Fibroblast of mammary gland (primary cell): Measurements from ENCODE around the gene STARD9.

Experiments used
- DNase-seq: peaks from one replicate; pipeline ENCODE4 v3.0.0-alpha.2; 2010; ENCODE audit warnings: low read depth
- H3K4me3 ChIP-seq: 2 replicates; pipeline ENCODE4 v1.5.1; 2011; ENCODE audit warnings: low read depth, mild to moderate bottlenecking, low read length, moderate library complexity; ENCODE audit not compliant: control insufficient read depth
- TF ChIP-seq, protein P1 (sequence below): conservative IDR thresholded peaks from 2 replicates; pipeline ENCODE4 v1.5.1; 2011; ENCODE audit warnings: low read depth, low read length, inconsistent platforms; ENCODE audit not compliant: control insufficient read depth, insufficient read depth

The STARD9 gene

DNA sequence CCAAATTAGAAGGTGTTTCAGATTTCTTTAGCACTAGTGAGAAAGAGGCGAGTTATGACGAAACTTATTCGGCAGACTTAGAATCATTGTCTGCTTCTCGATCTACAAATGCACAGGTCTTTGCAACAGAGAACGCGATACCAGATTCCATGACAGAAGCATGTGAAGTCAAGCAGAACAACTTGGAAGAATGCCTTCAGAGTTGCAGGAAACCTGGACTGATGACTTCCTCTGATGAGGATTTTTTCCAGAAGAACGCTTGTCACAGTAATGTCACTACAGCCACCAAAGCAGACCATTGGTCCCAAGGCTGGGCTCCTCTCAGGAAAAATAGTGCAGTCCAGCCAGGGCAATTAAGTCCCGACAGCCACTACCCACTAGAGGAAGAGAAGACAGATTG is 110.9 kb downstream of the STARD9 start:
- TF ChIP-seq, protein P1, sequence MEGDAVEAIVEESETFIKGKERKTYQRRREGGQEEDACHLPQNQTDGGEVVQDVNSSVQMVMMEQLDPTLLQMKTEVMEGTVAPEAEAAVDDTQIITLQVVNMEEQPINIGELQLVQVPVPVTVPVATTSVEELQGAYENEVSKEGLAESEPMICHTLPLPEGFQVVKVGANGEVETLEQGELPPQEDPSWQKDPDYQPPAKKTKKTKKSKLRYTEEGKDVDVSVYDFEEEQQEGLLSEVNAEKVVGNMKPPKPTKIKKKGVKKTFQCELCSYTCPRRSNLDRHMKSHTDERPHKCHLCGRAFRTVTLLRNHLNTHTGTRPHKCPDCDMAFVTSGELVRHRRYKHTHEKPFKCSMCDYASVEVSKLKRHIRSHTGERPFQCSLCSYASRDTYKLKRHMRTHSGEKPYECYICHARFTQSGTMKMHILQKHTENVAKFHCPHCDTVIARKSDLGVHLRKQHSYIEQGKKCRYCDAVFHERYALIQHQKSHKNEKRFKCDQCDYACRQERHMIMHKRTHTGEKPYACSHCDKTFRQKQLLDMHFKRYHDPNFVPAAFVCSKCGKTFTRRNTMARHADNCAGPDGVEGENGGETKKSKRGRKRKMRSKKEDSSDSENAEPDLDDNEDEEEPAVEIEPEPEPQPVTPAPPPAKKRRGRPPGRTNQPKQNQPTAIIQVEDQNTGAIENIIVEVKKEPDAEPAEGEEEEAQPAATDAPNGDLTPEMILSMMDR, result no peak
- DNase-seq, result no peak
- H3K4me3 ChIP-seq, result no peak overlapping the region

DNA sequence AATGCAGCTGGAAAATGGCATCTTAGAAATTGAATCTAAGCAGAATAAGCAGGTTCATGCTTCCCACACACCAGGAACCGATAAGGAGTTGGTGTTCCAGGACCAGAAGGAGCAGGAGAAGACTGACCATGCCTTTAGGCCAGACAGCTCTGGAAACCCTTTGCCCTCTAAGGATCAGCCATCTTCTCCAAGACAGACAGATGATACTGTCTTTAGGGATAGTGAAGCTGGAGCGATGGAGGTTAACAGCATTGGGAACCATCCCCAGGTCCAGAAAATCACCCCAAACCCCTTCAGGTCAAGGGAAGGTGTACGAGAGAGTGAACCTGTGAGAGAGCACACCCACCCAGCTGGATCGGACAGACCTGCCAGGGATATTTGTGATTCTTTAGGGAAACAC is 112.3 kb downstream of the STARD9 start:
- DNase-seq, result no peak
- H3K4me3 ChIP-seq, result no peak overlapping the region
- TF ChIP-seq, protein P1, result no peak

DNA sequence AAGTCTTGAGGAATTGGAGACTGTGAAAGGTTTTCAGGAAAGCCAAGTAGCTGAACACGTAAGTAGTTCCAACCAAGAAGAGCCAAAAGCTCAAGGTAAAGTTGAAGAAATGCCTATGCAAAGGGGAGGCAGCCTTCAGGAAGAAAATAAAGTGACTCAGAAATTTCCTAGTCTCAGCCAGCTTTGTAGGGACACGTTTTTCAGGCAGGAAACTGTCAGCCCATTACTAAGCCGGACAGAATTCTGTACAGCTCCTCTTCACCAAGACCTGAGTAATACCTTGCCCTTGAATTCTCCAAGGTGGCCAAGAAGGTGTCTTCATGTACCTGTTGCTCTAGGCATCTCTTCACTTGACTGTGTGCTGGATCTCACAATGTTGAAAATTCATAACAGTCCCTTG is 112.9 kb downstream of the STARD9 start:
- no peak overlapping the region for H3K4me3 ChIP-seq
- no peak for DNase-seq
- TF ChIP-seq, protein P1, result no peak

DNA sequence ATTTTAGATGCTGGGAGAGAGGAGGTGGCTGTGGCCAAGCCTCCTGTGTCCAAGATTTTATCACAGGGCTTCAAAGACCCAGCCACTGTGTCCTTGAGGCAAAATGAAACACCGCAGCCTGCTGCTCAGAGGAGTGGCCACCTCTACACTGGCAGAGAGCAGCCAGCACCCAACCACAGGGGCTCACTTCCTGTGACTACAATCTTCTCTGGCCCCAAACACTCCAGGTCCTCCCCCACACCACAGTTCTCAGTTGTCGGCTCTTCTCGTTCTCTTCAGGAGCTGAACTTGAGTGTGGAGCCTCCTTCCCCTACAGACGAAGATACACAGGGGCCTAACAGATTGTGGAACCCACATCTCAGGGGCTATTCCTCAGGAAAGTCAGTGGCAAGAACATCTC is 115.9 kb downstream of the STARD9 start:
- no peak overlapping the region for H3K4me3 ChIP-seq
- DNase-seq, result no peak
- TF ChIP-seq, protein P1, result no peak

DNA sequence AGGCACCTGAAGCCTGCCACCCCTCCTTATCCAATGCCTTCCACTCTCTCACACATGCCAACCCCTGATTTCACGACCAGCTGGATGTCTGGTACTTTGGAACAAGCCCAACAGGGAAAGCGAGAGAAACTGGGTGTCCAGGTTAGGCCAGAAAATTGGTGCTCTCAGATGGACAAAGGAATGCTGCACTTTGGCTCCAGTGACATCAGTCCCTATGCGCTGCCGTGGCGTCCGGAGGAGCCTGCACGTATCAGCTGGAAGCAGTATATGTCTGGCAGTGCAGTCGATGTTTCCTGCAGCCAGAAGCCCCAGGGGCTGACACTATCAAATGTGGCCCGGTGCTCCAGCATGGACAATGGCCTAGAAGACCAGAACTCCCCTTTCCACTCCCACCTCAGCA is 116.4 kb downstream of the STARD9 start:
- no peak for DNase-seq
- TF ChIP-seq, protein P1, result no peak

DNA sequence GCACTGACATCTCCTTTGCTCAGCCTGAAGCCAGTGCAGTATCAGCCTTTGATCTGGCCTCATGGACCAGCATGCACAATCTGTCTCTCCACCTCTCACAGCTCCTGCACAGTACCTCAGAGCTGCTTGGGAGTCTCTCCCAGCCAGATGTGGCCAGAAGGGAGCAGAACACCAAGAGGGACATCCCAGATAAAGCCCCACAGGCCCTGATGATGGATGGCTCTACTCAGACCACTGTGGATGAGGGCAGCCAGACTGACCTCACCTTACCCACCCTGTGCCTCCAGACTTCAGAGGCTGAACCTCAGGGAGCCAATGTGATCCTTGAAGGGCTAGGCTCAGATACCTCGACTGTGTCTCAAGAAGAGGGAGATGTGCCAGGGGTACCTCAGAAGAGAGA is 117.1 kb downstream of the STARD9 start:
- TF ChIP-seq, protein P1, result no peak
- no peak overlapping the region for H3K4me3 ChIP-seq
- DNase-seq, result no peak

More for the DNA sequence above, 116.4 kb downstream of the STARD9 start:
- no peak overlapping the region for H3K4me3 ChIP-seq

DNA sequence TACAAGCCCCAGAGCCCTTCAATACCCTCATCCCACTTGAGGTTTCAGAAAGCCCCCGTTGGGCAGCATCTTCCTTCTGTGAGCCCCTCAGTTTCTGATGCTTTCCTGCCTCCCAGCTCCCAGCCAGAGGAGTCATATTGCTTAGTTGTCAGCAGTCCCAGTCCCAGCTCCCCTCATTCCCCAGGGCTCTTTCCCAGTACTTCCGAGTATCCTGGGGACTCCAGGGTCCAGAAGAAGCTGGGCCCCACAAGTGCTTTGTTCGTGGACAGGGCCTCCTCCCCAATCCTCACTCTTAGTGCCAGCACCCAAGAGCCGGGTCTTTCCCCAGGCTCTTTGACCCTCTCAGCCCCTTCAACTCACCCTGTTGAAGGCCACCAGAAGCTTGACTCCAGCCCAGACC is 117.6 kb downstream of the STARD9 start:
- TF ChIP-seq, protein P1, result no peak
- H3K4me3 ChIP-seq, result no peak overlapping the region
- no peak for DNase-seq
